ENCODE results near the gene C1orf185.
"Not testable (repeated sequence)": the region's sequence is repeated elsewhere in the genome, so short reads cannot be mapped to it uniquely, and the experiment has no call there.

C1orf185 gene

GRCh38 chr1:51165540-51165939 lies 63.5 kb downstream of the C1orf185 start:
- TF ChIP-seq CTCF (IDR thresholded peaks at IDR 0.05; ENCODE audit: borderline replicate concordance, insufficient read depth, low read depth, low read length), result no peak
- H3K4me3 ChIP-seq (ENCODE audit: low read depth, low read length), result no peak overlapping the region

- no peak overlapping the region for H3K4me3 ChIP-seq (ENCODE audit: low read depth, low read length)
- TF ChIP-seq CTCF (IDR thresholded peaks at IDR 0.05; ENCODE audit: borderline replicate concordance, insufficient read depth, low read depth, low read length), result no peak
Observed at GRCh38 chr1:51168266-51168845, 66.3 kb downstream of the C1orf185 start.

GRCh38 chr1:51168936-51169335 lies 66.9 kb downstream of the C1orf185 start:
- H3K4me3 ChIP-seq (ENCODE audit: low read depth, low read length), result no peak overlapping the region
- no peak for TF ChIP-seq CTCF (IDR thresholded peaks at IDR 0.05; ENCODE audit: borderline replicate concordance, insufficient read depth, low read depth, low read length)

GRCh38 chr1:51170342-51170741 lies 68.3 kb downstream of the C1orf185 start:
- TF ChIP-seq CTCF (IDR thresholded peaks at IDR 0.05; ENCODE audit: borderline replicate concordance, insufficient read depth, low read depth, low read length), result no peak
- H3K4me3 ChIP-seq (ENCODE audit: low read depth, low read length), result no peak overlapping the region

- no peak for TF ChIP-seq CTCF (IDR thresholded peaks at IDR 0.05; ENCODE audit: borderline replicate concordance, insufficient read depth, low read depth, low read length)
- no peak overlapping the region for H3K4me3 ChIP-seq (ENCODE audit: low read depth, low read length)
Observed at GRCh38 chr1:51172811-51173210, 70.8 kb downstream of the C1orf185 start.

- TF ChIP-seq CTCF (IDR thresholded peaks at IDR 0.05; ENCODE audit: borderline replicate concordance, insufficient read depth, low read depth, low read length), result no peak
- no peak overlapping the region for H3K4me3 ChIP-seq (ENCODE audit: low read depth, low read length)
Observed at GRCh38 chr1:51175278-51175677, 73.2 kb downstream of the C1orf185 start.

GRCh38 chr1:51177988-51178387 lies 76.0 kb downstream of the C1orf185 start:
- not testable (repeated sequence) for H3K4me3 ChIP-seq (ENCODE audit: low read depth, low read length)

GRCh38 chr1:51188230-51188629 lies 86.2 kb downstream of the C1orf185 start:
- TF ChIP-seq CTCF (IDR thresholded peaks at IDR 0.05; ENCODE audit: borderline replicate concordance, insufficient read depth, low read depth, low read length), result no peak
- no peak overlapping the region for H3K4me3 ChIP-seq (ENCODE audit: low read depth, low read length)
